Stimulated activated CD4-positive, alpha-beta T cell treated with anti-CD3 and anti-CD28 coated beads, Interleukin-1b, Interleukin-23, amount 100 ng/mL, for 1 hour (primary cell): ENCODE data around the gene NFIA.

Experiments
- DNase-seq, 2 donors: peaks; one replicate each; pipeline ENCODE4 v3.0.0-alpha.2; 2020; ENCODE audit warnings: low read depth in 2 of 2

NFIA gene

DNA sequence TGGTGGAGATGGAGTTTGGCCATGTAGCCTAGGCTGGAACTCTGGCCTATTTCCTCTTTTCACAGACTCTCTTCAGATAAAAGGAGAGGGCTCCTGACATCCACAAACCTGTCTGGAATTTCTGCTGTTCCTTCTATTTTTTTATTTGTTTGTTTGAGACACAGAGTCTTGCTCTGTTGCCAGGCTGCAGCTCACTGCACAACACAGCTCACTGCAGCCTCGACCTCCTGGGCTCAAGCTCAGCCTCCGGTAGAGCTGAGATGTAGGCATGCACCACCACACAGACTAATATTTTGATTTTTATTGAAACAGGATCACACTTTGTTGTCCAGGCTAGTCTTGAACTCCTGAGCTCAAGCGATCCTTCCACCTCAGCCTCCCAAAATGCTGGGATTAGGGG, 411.6 kb downstream of the NFIA start:
- DNase-seq: no peak

DNA sequence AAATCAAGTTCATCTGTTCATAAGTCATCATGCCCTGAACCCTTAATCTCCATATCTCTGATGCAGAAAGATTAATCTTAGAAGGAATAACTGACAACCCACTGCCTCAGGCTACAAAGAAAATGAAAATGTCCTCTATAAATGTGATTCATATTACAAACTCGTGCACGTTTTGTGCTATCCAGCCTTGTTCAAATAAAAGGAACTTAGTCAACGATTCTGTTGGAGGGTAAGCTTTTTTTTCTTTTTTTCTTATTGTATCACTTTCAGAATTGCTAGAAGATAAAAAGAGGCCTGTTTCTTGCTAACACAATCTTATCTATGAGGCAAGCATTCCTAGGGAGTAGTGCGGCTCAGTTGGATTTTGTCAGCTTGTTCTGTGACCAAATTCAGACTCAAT, 414.1 kb downstream of the NFIA start:
- DNase-seq: no peak

DNA sequence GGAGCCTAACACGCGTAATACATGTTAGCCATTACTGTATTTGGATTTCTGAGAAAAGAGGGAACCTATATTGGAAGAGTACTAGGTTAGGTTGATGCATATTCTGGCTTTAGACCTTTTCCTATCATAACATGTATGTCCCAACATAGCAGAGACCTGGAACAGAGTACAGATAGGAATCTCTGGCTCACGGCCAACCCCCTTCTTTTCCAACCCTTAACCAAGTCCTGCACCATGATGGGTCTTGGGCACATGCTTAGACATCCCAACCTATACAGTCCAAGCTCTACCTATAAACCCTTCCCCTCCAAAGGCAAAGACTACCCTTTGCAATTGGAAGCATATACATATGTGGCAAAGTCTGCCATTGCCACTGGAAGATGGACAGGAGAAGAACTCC, 414.7 kb downstream of the NFIA start:
- no peak for DNase-seq

DNA sequence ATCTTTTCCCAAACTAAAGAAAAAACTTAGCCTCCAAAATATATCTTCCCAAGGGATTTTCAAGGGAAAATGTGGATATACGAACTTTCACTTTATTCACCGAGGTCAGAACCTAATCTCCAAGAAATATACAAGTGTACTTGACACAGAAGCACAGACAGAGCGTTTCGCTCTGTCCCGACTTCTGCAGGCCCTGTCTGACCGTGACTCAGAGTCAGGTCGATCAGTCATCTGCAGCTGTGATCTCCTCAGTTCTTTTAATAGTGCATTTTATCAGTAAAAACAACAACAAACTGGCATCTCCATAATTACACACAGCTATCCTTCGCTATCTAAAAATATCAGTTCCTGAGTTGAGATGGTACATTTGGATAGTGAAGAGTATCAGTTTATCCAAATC, 416.0 kb downstream of the NFIA start:
- no peak for DNase-seq

DNA sequence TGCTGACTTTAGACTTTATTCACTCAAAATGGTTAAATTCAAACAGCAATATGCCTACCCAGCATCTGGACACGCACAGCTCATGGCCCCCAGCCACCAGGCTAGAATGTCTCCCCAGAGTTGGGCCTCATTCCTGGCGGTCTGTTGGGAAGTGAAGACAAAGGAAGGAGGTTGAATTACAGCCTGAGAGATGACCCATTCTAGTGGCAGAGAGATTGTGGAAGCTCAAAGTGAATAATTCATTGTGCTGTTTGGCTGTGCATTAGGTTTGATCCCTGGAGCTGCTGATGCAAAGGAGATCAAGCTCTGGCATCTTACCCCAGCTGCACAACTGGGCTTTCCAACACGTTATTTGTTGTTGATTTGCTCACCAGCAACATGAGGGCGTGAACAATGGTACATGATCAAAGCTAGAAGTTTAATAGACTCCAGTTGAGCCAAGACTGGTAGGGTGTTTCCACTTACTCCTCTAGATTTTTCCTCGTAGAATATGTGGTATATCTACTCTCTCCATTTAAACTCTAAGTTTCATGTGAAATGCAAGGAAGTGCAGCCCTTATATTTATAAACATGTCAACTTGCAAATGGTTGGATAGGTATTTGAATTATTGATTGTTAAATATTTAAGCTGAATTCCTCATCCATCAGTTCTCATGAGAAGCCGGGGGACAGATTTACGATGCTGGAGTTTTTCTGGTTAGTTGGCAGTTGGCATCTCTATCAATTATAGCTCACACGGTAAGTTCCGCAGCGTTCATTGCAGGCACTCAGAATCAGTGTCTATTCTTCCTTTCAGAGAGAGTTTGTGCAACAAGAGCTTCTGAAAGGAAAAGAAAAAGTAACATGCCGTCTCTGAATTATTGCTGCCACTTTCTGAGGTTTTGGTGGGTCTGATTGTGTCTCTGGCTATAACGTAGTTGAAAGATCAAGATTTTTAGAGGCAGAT, 419.9 kb downstream of the NFIA start:
- DNase-seq: no peak

DNA sequence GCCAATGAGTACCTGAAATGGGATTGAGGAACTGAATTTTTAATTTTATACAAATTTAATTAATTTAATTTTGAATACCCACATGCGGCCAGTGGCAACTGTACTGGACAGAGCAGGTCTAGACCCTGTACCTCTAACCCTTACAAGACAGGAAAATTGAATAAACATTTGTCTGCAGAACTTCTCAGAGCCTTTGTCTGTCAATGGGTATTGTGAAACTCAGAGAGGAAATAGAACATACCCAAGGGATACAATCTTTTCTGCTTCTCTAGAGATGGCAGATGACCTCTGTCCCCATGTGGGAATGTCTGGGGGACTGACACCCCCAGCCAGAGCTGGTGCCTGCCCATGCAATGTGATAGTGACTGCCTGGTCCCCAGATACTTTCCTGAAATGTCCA, 421.9 kb downstream of the NFIA start:
- DNase-seq: no peak

DNA sequence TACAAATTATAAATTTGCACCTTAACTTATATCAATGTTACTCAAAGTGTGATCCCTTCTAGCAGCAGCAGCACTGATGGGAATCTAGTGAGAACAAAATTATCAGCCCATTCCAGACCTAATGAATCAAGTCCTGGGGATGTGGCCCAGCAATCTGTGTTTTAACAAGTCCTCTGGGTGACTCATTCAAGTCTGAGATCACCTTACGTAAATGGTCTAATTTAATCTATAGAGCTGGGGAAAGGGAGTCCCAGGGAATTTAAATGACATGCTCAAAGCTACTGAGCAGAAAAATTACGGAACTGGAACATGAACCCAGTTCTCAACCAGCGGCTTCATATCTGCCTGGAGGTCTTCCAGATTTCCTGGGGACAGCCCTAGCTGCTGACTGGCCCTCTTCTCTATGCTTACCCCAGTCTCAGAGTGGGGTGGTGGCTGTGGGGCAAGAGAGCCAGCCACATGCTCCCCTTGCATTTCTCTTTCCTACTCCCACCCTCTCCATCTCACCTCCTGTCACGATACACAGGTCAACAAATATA, 422.6 kb downstream of the NFIA start:
- DNase-seq: no peak

DNA sequence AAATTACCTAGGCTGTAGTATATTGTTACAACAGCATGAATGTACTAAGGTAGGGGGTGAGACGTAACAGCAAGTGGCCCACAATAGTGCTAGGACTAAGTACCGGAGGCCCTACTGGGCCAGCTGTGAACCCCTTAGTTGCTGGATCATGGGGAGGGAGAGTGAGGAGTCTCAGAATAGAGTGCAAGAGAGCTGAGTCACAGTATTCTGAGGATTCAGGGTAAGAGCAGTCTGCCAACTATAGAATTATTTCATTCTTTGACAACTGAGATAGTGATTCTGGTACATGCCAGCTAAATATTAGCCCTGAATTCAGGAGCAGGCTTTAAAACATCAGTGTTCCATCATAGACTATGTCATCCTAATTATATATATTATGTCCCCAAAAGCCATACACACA, 423.9 kb downstream of the NFIA start:
- DNase-seq: no peak

DNA sequence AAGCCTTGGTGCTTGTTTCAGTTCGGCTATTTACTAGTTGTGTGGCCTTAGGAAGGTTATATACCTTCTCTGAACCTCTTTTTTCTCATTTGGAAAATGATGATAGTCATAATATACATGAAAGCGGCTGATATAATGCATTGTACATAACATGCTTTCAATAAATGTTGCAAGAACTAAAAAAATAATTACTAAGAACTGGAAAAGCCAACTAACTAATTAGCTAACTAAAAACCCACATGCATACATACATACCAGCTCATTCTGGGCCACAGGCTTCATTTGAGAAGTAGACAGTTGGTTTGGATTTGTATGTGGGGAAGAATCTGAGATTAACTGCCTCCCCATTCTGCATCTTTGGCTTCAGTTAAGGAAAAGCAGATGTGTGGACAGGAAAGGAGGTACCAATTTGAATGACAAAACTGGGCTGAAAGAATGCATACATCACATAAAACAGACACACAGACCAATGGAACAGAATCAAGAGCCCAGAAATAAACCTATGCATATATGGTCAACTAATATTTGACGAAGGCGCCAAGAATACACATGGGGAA, 424.7 kb downstream of the NFIA start:
- no peak for DNase-seq
